ENCODE results near the gene PNMA6F.
"Not testable (repeated sequence)": the region's sequence is repeated elsewhere in the genome, so short reads cannot be mapped to it uniquely, and the experiment has no call there.

PNMA6F gene

GRCh38 chrX:153303276-153304262 is 18.0 kb downstream of the PNMA6F start:
- no peak for DNase-seq

GRCh38 chrX:153302796-153303195 is 18.8 kb downstream of the PNMA6F start:
- no peak for DNase-seq

GRCh38 chrX:153301746-153302145 is 19.8 kb downstream of the PNMA6F start:
- no peak for DNase-seq

GRCh38 chrX:153299855-153300254 is 21.7 kb downstream of the PNMA6F start:
- DNase-seq: no peak

GRCh38 chrX:153297376-153297775 is 24.2 kb downstream of the PNMA6F start:
- no peak for DNase-seq

GRCh38 chrX:153293485-153294071 is 28.0 kb downstream of the PNMA6F start:
- DNase-seq: not testable (repeated sequence)

GRCh38 chrX:153288807-153289206 is 32.8 kb downstream of the PNMA6F start:
- not testable (repeated sequence) for DNase-seq

- DNase-seq: not testable (repeated sequence)
Observed at GRCh38 chrX:153285678-153286077, 35.9 kb downstream of the PNMA6F start.

GRCh38 chrX:153283982-153284381 is 37.6 kb downstream of the PNMA6F start:
- not testable (repeated sequence) for DNase-seq

GRCh38 chrX:153281784-153282183 is 39.8 kb downstream of the PNMA6F start:
- DNase-seq: not testable (repeated sequence)

- DNase-seq: not testable (repeated sequence)
Observed at GRCh38 chrX:153279304-153279703, 42.3 kb downstream of the PNMA6F start.

GRCh38 chrX:153276049-153276448 is 45.5 kb downstream of the PNMA6F start:
- DNase-seq: not testable (repeated sequence)

GRCh38 chrX:153275418-153275817 is 46.1 kb downstream of the PNMA6F start:
- DNase-seq: not testable (repeated sequence)

- DNase-seq: not testable (repeated sequence)
Observed at GRCh38 chrX:153272584-153272983, 49.0 kb downstream of the PNMA6F start.

- DNase-seq: not testable (repeated sequence)
Observed at GRCh38 chrX:153272070-153272469, 49.5 kb downstream of the PNMA6F start.
